ENCODE results near the gene RNF144B. TPM values are rescaled to one million over a fixed set of nuclear protein-coding genes. Genes with fewer than 3 reads are reported as not detected.

RNF144B gene
- polyA plus RNA-seq, 3 donors = 25.6 to 31.0 (median 27.9) TPM

GRCh38 chr6:18423426-18423825, 36.3 kb downstream of the RNF144B start:
- peaks cover 0 to 2% (median 0%) of the 10 kb centered on the region in 7 donors for H3K9me3 Mint-ChIP-seq

GRCh38 chr6:18424201-18424600, 37.1 kb downstream of the RNF144B start:
- WGBS (ENCODE audit: insufficient coverage) = 100% methylated on average over 1 of the region's 2 CpGs

More at GRCh38 chr6:18423426-18423825, 36.3 kb downstream of the RNF144B start:
- H2AFZ ChIP-seq (ENCODE audit: insufficient read depth, low read depth, low read length, poor library complexity, severe bottlenecking) = no peak overlapping the region
- H3K4me1 ChIP-seq (ENCODE audit: control insufficient read depth in 1 of 2, insufficient read depth in 2 of 2, low read length in 2 of 2) = peaks cover 4 to 14% of the 10 kb centered on the region in 2 donors
- Mint-ChIP-seq H3K27ac (no peak overlapping the region), H3K4me3 (no peak overlapping the region), H3K36me3 (peaks cover 42 to 60% of the 10 kb centered on the region in 2 donors), H3K27me3 (ENCODE audit: low read depth in 3 of 3) (peaks cover 0 to 5% (median 5%) of the 10 kb centered on the region in 3 donors), H3K4me1 (peaks cover 44% of the 10 kb centered on the region)
- no peak for TF ChIP-seq CTCF (IDR thresholded peaks at IDR 0.05)
- no peak overlapping the region for H3K27ac ChIP-seq (ENCODE audit: low read depth in 1 of 2, low read length in 2 of 2)
- no peak for DNase-seq
- no peak overlapping the region for H3K4me2 ChIP-seq (replicated peaks; ENCODE audit: extremely low read depth, low read length, poor library complexity, severe bottlenecking)
- H3K9me3 ChIP-seq (replicated peaks in 1 of 2; ENCODE audit: control insufficient read depth in 1 of 2, insufficient read depth in 1 of 2, low read length in 2 of 2) = no peaks in the 10 kb centered on the region
- H3K27me3 ChIP-seq (ENCODE audit: control insufficient read depth in 2 of 2, insufficient read depth in 2 of 2, low read length in 2 of 2) = no peaks in the 10 kb centered on the region
- H3K79me2 ChIP-seq (ENCODE audit: insufficient read depth, low read length) = peaks cover 88% of the 10 kb centered on the region
- intact Hi-C loops (cut with micrococcal nuclease) = no loop called here
- no peak overlapping the region for H3K4me3 ChIP-seq (replicated peaks in 1 of 3; ENCODE audit: low read depth in 2 of 3, low read length in 3 of 3)
- no CpG with 5 or more reads among the region's 3 CpGs for WGBS (ENCODE audit: insufficient coverage)
- peaks cover 100% of the 10 kb centered on the region for H4K20me1 ChIP-seq (ENCODE audit: insufficient read depth, low read length)
- H3K9ac ChIP-seq (ENCODE audit: insufficient read depth, low read length, poor library complexity, severe bottlenecking) = no peak overlapping the region
- peaks cover 21 to 41% of the 10 kb centered on the region in 2 donors for H3K36me3 ChIP-seq (replicated peaks in 1 of 2; ENCODE audit: control insufficient read depth in 1 of 2, insufficient read depth in 2 of 2, low read length in 2 of 2)

More at GRCh38 chr6:18424201-18424600, 37.1 kb downstream of the RNF144B start:
- Mint-ChIP-seq H3K36me3 (peaks cover 45 to 68% of the 10 kb centered on the region in 2 donors), H3K4me1 (peaks cover 44% of the 10 kb centered on the region), H3K9me3 (peaks cover 0 to 2% (median 0%) of the 10 kb centered on the region in 7 donors), H3K27ac (no peak overlapping the region), H3K27me3 (ENCODE audit: low read depth in 3 of 3) (peaks cover 0 to 5% (median 5%) of the 10 kb centered on the region in 3 donors), H3K4me3 (no peak overlapping the region)
- Histone ChIP-seq H3K4me2 (replicated peaks; ENCODE audit: extremely low read depth, low read length, poor library complexity, severe bottlenecking) (no peak overlapping the region), H3K4me3 (replicated peaks in 1 of 3; ENCODE audit: low read depth in 2 of 3, low read length in 3 of 3) (no peak overlapping the region), H3K27ac (ENCODE audit: low read depth in 1 of 2, low read length in 2 of 2) (peak overlapping the region in 1 of 2 donors; percentile 47), H3K79me2 (ENCODE audit: insufficient read depth, low read length) (peaks cover 88% of the 10 kb centered on the region), H4K20me1 (ENCODE audit: insufficient read depth, low read length) (peaks cover 100% of the 10 kb centered on the region), H3K36me3 (replicated peaks in 1 of 2; ENCODE audit: control insufficient read depth in 1 of 2, insufficient read depth in 2 of 2, low read length in 2 of 2) (peaks cover 28 to 48% of the 10 kb centered on the region in 2 donors), H3K4me1 (ENCODE audit: control insufficient read depth in 1 of 2, insufficient read depth in 2 of 2, low read length in 2 of 2) (peaks cover 4 to 14% of the 10 kb centered on the region in 2 donors), H3K9ac (ENCODE audit: insufficient read depth, low read length, poor library complexity, severe bottlenecking) (no peak overlapping the region), H2AFZ (ENCODE audit: insufficient read depth, low read depth, low read length, poor library complexity, severe bottlenecking) (no peak overlapping the region), H3K27me3 (ENCODE audit: control insufficient read depth in 2 of 2, insufficient read depth in 2 of 2, low read length in 2 of 2) (no peaks in the 10 kb centered on the region), H3K9me3 (replicated peaks in 1 of 2; ENCODE audit: control insufficient read depth in 1 of 2, insufficient read depth in 1 of 2, low read length in 2 of 2) (no peaks in the 10 kb centered on the region)
- TF ChIP-seq CTCF (IDR thresholded peaks at IDR 0.05) = no peak
- intact Hi-C loops (cut with micrococcal nuclease) = no loop called here
- DNase-seq = no peak
